GM12865 (cell line): ENCODE data around the gene MPRIP.

Experiments used
- DNase-seq: peaks from one replicate; pipeline ENCODE4 v3.0.0; 2010; ENCODE audit warnings: low read depth
- H3K4me3 ChIP-seq: 2 replicates; pipeline ENCODE4 v1.5.1; 2011; ENCODE audit warnings: mild to moderate bottlenecking, low read depth, low read length, control low read depth
- TF ChIP-seq, protein P1 (sequence below): IDR thresholded peaks from 2 replicates; pipeline ENCODE4 v1.5.1; 2011; ENCODE audit warnings: low read length, control low read depth, low read depth, inconsistent platforms; ENCODE audit not compliant: insufficient read depth; ENCODE audit errors: missing control alignments

The MPRIP gene

DNA sequence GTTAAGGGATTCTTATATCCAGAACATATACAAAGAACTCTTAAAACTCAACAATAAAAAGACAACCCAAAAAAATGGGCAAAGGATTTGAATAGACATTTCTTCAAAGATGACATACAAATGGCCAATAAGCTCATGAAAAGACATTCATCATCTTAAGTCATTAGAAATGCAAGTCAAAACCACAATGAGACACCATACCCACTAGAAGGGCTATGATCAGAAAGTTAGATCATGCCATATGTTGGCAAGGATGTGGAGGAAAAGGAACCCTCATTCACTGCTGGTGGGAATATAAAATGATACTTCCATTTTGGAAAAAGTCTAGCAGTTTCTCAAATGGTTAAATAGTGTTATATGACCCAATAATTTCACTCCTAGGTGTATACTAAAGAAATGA lies 154.5 kb downstream of the MPRIP start:
- TF ChIP-seq, protein P1, sequence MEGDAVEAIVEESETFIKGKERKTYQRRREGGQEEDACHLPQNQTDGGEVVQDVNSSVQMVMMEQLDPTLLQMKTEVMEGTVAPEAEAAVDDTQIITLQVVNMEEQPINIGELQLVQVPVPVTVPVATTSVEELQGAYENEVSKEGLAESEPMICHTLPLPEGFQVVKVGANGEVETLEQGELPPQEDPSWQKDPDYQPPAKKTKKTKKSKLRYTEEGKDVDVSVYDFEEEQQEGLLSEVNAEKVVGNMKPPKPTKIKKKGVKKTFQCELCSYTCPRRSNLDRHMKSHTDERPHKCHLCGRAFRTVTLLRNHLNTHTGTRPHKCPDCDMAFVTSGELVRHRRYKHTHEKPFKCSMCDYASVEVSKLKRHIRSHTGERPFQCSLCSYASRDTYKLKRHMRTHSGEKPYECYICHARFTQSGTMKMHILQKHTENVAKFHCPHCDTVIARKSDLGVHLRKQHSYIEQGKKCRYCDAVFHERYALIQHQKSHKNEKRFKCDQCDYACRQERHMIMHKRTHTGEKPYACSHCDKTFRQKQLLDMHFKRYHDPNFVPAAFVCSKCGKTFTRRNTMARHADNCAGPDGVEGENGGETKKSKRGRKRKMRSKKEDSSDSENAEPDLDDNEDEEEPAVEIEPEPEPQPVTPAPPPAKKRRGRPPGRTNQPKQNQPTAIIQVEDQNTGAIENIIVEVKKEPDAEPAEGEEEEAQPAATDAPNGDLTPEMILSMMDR = no peak
- DNase-seq = no peak
- H3K4me3 ChIP-seq = no peak overlapping the region

- TF ChIP-seq, protein P1 = no peak
- DNase-seq = no peak
- H3K4me3 ChIP-seq = no peak overlapping the region
These were observed 156.0 kb downstream of the MPRIP start for GRCh38 chr17:17198281-17198680.

GRCh38 chr17:17200311-17200710 lies 158.1 kb downstream of the MPRIP start:
- H3K4me3 ChIP-seq = no peak overlapping the region

GRCh38 chr17:17200831-17201230 lies 158.6 kb downstream of the MPRIP start:
- no peak overlapping the region for H3K4me3 ChIP-seq
- DNase-seq = no peak
- TF ChIP-seq, protein P1 = no peak

More at GRCh38 chr17:17200311-17200710, 158.1 kb downstream of the MPRIP start:
- TF ChIP-seq, protein P1 = no peak
- DNase-seq = no peak

DNA sequence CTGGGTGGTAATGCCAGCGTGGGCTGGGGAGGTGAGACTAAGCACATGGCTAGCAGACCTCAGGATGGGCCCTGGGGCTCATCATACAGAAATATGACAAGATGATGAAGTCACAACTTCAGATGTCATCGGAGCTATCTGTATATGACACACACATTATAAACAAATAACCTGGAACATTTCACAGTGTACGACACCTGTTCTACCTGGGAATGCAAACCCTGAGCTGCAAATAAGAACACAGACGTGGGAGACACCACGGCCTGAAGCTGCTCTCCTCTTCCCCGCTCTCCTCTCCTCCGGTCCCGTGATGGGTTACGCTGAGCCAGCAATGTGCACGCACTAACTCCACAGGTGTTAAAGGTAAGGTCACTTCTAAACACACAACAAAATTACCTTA lies 159.0 kb downstream of the MPRIP start:
- TF ChIP-seq, protein P1 = no peak
- no peak overlapping the region for H3K4me3 ChIP-seq
- no peak for DNase-seq

DNA sequence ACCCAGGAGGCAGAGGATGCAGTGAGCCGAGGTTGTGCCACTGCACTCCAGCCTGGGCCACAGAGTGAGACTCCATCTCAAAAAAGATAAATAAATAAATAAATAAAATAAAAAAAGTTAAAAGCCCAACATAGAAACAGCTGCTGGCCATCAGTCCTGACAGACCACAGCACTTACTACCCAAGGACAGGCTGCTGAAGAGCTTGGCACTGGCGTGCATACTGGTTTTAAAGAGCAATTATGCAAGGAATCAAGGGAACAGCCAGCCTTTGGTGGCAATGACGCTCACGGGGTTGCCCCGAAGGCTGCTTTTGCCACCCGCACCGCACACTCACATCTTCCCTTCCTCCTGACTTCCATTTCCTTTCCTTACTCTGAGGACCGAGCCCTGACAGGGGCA lies 159.7 kb downstream of the MPRIP start:
- TF ChIP-seq, protein P1 = no peak
- DNase-seq = no peak
- H3K4me3 ChIP-seq = no peak overlapping the region

DNA sequence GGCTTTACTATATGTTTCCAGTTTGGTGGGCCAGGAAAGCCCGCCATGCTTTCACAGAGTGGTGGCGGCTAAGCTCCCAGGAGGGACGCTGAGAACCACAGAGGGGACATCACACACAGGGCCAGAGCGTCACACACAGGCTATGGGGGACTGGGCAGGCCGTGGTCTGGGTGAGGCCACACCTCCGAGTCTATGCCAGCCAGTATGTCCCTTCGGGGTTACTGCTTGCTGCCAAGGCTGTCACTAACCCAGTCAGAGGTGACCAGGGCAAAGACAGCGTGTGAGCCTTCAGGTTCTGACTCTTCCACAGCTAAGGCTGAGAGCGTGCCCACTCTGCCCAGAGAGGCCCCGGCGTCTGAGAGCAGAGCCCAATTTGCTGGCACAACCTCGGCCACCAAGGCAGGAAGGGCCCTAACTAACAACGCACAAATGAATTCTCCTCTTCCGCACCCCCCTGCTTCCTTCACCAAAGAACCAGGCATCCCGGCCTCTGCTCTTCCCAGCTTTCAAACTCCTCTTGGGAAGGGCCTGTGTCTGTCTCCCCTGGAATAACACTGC lies 161.0 kb downstream of the MPRIP start:
- TF ChIP-seq, protein P1 = no peak
- no peak overlapping the region for H3K4me3 ChIP-seq
- DNase-seq = no peak
